Fibroblast of skin of abdomen (primary cell): ENCODE data around the gene CPM. TPM values are rescaled to one million over a fixed set of nuclear protein-coding genes. Genes with fewer than 3 reads are reported as not detected.
A peak's percentile ranks its signal among the peaks of the same experiment; 100 is the strongest.

ENCODE experiments used
- DNase-seq: peaks from one replicate; pipeline ENCODE4 v3.0.0-alpha.2; 2013
- polyA plus RNA-seq, 2 experiments: library from polyadenylated mRNA; unstranded; fragments of 120-200 nt; gene quantifications; one replicate each; pipeline ENCODE4 v1.2.1, GENCODE V29; 2013; ENCODE audit not compliant: insufficient read length in 2 of 2

CPM gene
- polyA plus RNA-seq (2013, experiment 1 of 2; ENCODE audit: insufficient read length) = 2.8 TPM
- 3.4 TPM for polyA plus RNA-seq (2013, experiment 2 of 2; ENCODE audit: insufficient read length)

- peak; percentile 36 for DNase-seq
Observed at GRCh38 chr12:68932961-68933893, at the start of gene CPM. Gene CPM, minus strand, starts transcription at chr12:68933171. Its CDS starts 334 bp downstream, at chr12:68932837.

GRCh38 chr12:68981516-68981915 lies 48.5 kb upstream of the CPM start:
- peak; percentile 8 for DNase-seq

GRCh38 chr12:68980476-68981212 lies 47.7 kb upstream of the CPM start:
- no peak for DNase-seq

- DNase-seq = no peak
Observed at GRCh38 chr12:68978678-68979077, 45.7 kb upstream of the CPM start.

GRCh38 chr12:68977909-68978610 lies 45.1 kb upstream of the CPM start:
- no peak for DNase-seq

GRCh38 chr12:68977335-68977734 lies 44.4 kb upstream of the CPM start:
- no peak for DNase-seq

GRCh38 chr12:68976395-68976841 lies 43.4 kb upstream of the CPM start:
- DNase-seq = no peak

GRCh38 chr12:68975811-68976210 lies 42.8 kb upstream of the CPM start:
- no peak for DNase-seq

GRCh38 chr12:68972595-68972994 lies 39.6 kb upstream of the CPM start:
- no peak for DNase-seq

GRCh38 chr12:68971404-68971803 lies 38.4 kb upstream of the CPM start:
- DNase-seq = peak; percentile 65

GRCh38 chr12:68970951-68971350 lies 38.0 kb upstream of the CPM start:
- DNase-seq = no peak

- no peak for DNase-seq
Observed at GRCh38 chr12:68970306-68970705, 37.3 kb upstream of the CPM start.

GRCh38 chr12:68967046-68967445 lies 34.1 kb upstream of the CPM start:
- no peak for DNase-seq

GRCh38 chr12:68963856-68964745 lies 31.1 kb upstream of the CPM start:
- no peak for DNase-seq

GRCh38 chr12:68962877-68963855 lies 30.2 kb upstream of the CPM start:
- peak; percentile 44 for DNase-seq

GRCh38 chr12:68959891-68960464 lies 27.0 kb upstream of the CPM start:
- peak; percentile 56 for DNase-seq

- no peak for DNase-seq
Observed at GRCh38 chr12:68959143-68959858, 26.3 kb upstream of the CPM start.

- DNase-seq = no peak
Observed at GRCh38 chr12:68958322-68958721, 25.4 kb upstream of the CPM start.

GRCh38 chr12:68957273-68957672 lies 24.3 kb upstream of the CPM start:
- DNase-seq = no peak
